ENCODE results near the gene XPNPEP2.

XPNPEP2 gene, protein sequence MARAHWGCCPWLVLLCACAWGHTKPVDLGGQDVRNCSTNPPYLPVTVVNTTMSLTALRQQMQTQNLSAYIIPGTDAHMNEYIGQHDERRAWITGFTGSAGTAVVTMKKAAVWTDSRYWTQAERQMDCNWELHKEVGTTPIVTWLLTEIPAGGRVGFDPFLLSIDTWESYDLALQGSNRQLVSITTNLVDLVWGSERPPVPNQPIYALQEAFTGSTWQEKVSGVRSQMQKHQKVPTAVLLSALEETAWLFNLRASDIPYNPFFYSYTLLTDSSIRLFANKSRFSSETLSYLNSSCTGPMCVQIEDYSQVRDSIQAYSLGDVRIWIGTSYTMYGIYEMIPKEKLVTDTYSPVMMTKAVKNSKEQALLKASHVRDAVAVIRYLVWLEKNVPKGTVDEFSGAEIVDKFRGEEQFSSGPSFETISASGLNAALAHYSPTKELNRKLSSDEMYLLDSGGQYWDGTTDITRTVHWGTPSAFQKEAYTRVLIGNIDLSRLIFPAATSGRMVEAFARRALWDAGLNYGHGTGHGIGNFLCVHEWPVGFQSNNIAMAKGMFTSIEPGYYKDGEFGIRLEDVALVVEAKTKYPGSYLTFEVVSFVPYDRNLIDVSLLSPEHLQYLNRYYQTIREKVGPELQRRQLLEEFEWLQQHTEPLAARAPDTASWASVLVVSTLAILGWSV

DNA sequence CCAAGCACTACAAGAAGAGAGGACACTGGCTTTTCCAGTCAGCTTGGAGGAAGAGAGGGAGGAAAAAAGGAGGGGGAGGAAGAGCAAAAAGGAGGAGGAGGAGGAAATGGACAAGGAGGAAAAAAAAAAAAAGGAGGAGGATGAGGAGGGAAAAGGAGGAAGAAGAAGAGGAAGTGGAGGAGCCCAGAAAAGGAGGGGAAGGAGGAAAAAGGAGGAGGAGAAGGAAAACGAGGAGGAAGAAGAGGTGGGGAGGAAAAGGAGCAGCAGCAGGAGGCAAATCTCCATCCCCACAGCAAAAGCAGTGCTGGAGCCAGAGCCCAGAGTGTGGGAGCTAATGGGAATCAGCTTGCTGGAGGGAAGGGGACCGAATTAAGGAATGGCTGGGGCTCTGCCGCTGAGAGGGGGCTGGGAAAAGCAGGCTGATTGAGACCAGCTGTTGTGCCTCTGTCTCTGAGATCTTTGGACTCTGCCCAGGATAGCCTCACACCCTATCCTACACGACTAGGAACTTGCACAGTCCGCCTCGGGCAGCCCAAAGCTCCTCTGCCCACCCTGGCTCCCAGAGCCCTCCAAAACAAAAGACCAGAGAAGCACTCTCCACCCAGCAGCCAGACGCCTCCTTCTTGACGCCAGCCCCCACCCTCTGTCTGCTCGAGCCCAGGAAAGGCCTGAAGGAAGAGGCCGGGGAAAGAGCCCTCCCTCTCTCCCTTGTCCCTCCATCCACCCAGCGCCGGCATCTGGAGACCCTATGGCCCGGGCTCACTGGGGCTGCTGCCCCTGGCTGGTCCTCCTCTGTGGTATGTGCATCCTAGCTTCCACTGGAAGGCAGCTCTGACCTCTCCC lies at the start of gene XPNPEP2:
Gene XPNPEP2, plus strand, starts transcription at position 514 of the 843 bp plus-strand sequence. Its CDS starts 235 bp downstream, at position 749.
- in situ Hi-C loops (cut with HindIII; ENCODE audit: low sequenced_read_pairs) = no loop called here
- H3K4me3 ChIP-seq (ENCODE audit: low read depth, low read length) = no peak within 1 kb of the TSS
- DNase-seq (ENCODE audit: low read depth) = no peak
- TF ChIP-seq, protein P1, sequence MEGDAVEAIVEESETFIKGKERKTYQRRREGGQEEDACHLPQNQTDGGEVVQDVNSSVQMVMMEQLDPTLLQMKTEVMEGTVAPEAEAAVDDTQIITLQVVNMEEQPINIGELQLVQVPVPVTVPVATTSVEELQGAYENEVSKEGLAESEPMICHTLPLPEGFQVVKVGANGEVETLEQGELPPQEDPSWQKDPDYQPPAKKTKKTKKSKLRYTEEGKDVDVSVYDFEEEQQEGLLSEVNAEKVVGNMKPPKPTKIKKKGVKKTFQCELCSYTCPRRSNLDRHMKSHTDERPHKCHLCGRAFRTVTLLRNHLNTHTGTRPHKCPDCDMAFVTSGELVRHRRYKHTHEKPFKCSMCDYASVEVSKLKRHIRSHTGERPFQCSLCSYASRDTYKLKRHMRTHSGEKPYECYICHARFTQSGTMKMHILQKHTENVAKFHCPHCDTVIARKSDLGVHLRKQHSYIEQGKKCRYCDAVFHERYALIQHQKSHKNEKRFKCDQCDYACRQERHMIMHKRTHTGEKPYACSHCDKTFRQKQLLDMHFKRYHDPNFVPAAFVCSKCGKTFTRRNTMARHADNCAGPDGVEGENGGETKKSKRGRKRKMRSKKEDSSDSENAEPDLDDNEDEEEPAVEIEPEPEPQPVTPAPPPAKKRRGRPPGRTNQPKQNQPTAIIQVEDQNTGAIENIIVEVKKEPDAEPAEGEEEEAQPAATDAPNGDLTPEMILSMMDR (IDR thresholded peaks at IDR 0.05; ENCODE audit: low read depth, low read length, missing control alignments) = no peak

DNA sequence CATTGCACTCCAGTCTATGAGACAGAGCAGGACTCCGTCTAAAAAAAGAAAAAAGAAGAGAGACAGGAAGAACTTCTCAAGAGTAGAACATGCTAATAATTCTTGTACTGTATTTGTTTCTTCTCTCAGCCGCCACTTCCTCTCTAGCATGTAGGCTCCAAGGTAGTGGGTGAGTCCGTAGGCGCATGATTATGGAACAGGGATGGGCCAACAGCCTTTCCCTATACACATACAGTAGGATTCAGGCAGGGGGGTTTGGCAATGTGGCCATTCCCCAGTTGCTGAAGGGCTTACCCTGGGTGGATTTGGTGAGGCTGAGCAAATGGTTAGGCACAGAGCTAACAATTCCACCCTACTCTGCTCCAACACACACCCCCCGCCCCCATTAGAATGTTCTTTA lies 49.0 kb upstream of the XPNPEP2 start:
- no peak overlapping the region for H3K4me3 ChIP-seq (ENCODE audit: low read depth, low read length)
- TF ChIP-seq, protein P1 (IDR thresholded peaks at IDR 0.05; ENCODE audit: low read depth, low read length, missing control alignments) = no peak
- in situ Hi-C loops (cut with HindIII; ENCODE audit: low sequenced_read_pairs) = no loop called here
- DNase-seq (ENCODE audit: low read depth) = no peak

DNA sequence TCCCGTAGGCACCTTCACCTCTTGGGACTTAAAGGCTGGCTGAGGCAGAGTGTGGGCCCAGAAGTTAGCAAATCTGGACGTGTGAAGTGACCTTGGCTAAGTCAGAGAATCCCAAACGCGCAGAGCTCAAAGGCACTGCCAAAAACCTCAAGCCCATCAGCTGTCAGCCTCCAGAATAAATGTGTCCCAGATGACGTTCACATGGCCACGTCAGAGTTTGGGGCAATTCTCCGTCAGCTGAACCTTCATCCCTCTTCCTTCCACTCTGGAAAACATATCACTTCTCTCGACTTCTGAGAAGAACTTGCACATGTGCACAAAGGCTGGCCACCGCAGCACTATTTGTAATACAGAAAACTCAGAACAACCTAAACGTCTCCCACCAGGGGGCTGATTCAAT lies 48.3 kb upstream of the XPNPEP2 start:
- in situ Hi-C loops (cut with HindIII; ENCODE audit: low sequenced_read_pairs) = no loop called here
- no peak overlapping the region for H3K4me3 ChIP-seq (ENCODE audit: low read depth, low read length)
- DNase-seq (ENCODE audit: low read depth) = no peak
- TF ChIP-seq, protein P1 (IDR thresholded peaks at IDR 0.05; ENCODE audit: low read depth, low read length, missing control alignments) = no peak

GRCh38 chrX:129693354-129693753 lies 45.4 kb upstream of the XPNPEP2 start:
- no peak for DNase-seq (ENCODE audit: low read depth)
- in situ Hi-C loops (cut with HindIII; ENCODE audit: low sequenced_read_pairs) = no loop called here
- TF ChIP-seq, protein P1 (IDR thresholded peaks at IDR 0.05; ENCODE audit: low read depth, low read length, missing control alignments) = no peak

GRCh38 chrX:129694805-129695204 lies 44.0 kb upstream of the XPNPEP2 start:
- DNase-seq (ENCODE audit: low read depth) = no peak
- TF ChIP-seq, protein P1 (IDR thresholded peaks at IDR 0.05; ENCODE audit: low read depth, low read length, missing control alignments) = no peak
- in situ Hi-C loops (cut with HindIII; ENCODE audit: low sequenced_read_pairs) = no loop called here
- no peak overlapping the region for H3K4me3 ChIP-seq (ENCODE audit: low read depth, low read length)

More at GRCh38 chrX:129693354-129693753, 45.4 kb upstream of the XPNPEP2 start:
- H3K4me3 ChIP-seq (ENCODE audit: low read depth, low read length) = no peak overlapping the region

GRCh38 chrX:129695535-129695934 lies 43.2 kb upstream of the XPNPEP2 start:
- no peak overlapping the region for H3K4me3 ChIP-seq (ENCODE audit: low read depth, low read length)
- TF ChIP-seq, protein P1 (IDR thresholded peaks at IDR 0.05; ENCODE audit: low read depth, low read length, missing control alignments) = no peak
- in situ Hi-C loops (cut with HindIII; ENCODE audit: low sequenced_read_pairs) = no loop called here
- DNase-seq (ENCODE audit: low read depth) = no peak

Data from astrocyte of the cerebellum (primary cell).